Endothelial cell of umbilical vein (primary cell): Measurements from ENCODE around the gene CCDC38. TPM values are rescaled to one million over a fixed set of nuclear protein-coding genes. Genes with fewer than 3 reads are reported as not detected.

Experiments used
- BruUV-seq: library from RNA; stranded (reverse); fragments of 400-500 nt; replicated peaks from 2 replicates; lab custom pipeline; 2021; lab: Mats Ljungman, UMichigan
- CTCF ChIA-PET: fragments of 300-600, 350-600 bp; sonication (Branson Sonifier 250); formaldehyde crosslinking; loops from one replicate; lab custom pipeline; 2021; ENCODE audit warnings: antibody characterized with exemption, inconsistent platforms; lab: Charles Lee
- POLR2A ChIA-PET: fragments of 300-600, 350-600 bp; sonication (Branson Sonifier 250); formaldehyde crosslinking; loops from one replicate; lab custom pipeline; 2021; ENCODE audit warnings: antibody characterized with exemption, inconsistent platforms; lab: Charles Lee
- DNase-seq: peaks from one replicate; pipeline ENCODE4 v3.0.0-alpha.2; 2011; ENCODE audit warnings: low read depth, low spot score
- FAIRE-seq: peaks from 2 replicates; lab custom pipeline; 2011; peaks lifted over from hg19 to GRCh38; lab: Jason Lieb, UNC
- H2AFZ ChIP-seq: 2 replicates; pipeline ENCODE4 v1.6.0; 2012; ENCODE audit warnings: low read depth, low read length, control low read depth, inconsistent platforms
- H3K27ac ChIP-seq: 2 replicates; pipeline ENCODE4 v1.5.1; 2011; ENCODE audit warnings: low read depth, mild to moderate bottlenecking, control low read depth, low read length, moderate library complexity; ENCODE audit not compliant: insufficient read depth
- H3K27me3 ChIP-seq, 2 experiments: 2 replicates each; pipeline versions ENCODE4 v1.6.0 to v1.6.1; 2011; ENCODE audit warnings: low read length in 2 of 2, mixed read lengths in 1 of 2; ENCODE audit not compliant: control insufficient read depth in 2 of 2, insufficient read depth in 2 of 2
- H3K36me3 ChIP-seq, 2 experiments: 2 replicates in 1 of 2; 3 replicates in 1 of 2; pipeline ENCODE4 v1.5.1; 2011; ENCODE audit warnings: low read length in 2 of 2, mild to moderate bottlenecking in 1 of 2, moderate library complexity in 1 of 2; ENCODE audit not compliant: control insufficient read depth in 2 of 2, insufficient read depth in 2 of 2; ENCODE audit errors: extremely low read depth in 1 of 2
- H3K4me1 ChIP-seq: 3 replicates; pipeline ENCODE4 v1.5.1; 2011; ENCODE audit warnings: mild to moderate bottlenecking, low read length; ENCODE audit not compliant: control insufficient read depth, insufficient read depth; ENCODE audit errors: extremely low read depth
- H3K4me2 ChIP-seq: 2 replicates; pipeline ENCODE4 v1.6.1; 2011; ENCODE audit warnings: low read length, control low read depth, mixed read lengths; ENCODE audit not compliant: insufficient read depth
- H3K4me3 ChIP-seq, 3 experiments: fragments of 200-600 bp in 1 of 3; sonication (generic), shearing (Covaris generic) in 1 of 3; replicated peaks in 1 of 3; 2 replicates each; pipeline ENCODE4 v1.5.1; 2011 to 2016; ENCODE audit warnings: control low read depth in 3 of 3, low read length in 3 of 3, mild to moderate bottlenecking in 2 of 3, inconsistent platforms in 1 of 3, low read depth in 1 of 3, moderate library complexity in 1 of 3; ENCODE audit not compliant: insufficient read depth in 1 of 3
- H3K79me2 ChIP-seq: 2 replicates; pipeline ENCODE4 v1.6.0; 2012; ENCODE audit warnings: low read length, inconsistent platforms; ENCODE audit not compliant: control insufficient read depth, insufficient read depth
- H3K9ac ChIP-seq: replicated peaks from 2 replicates; pipeline ENCODE3; 2011; ENCODE audit warnings: low read length, control low read depth; ENCODE audit not compliant: insufficient read depth; ENCODE audit errors: extremely low read depth
- H3K9me1 ChIP-seq: replicated peaks from 3 replicates; pipeline ENCODE4 v1.6.0; 2011; ENCODE audit warnings: mild to moderate bottlenecking, low read length; ENCODE audit not compliant: control insufficient read depth, insufficient read depth; ENCODE audit errors: extremely low read depth
- H3K9me3 ChIP-seq: replicated peaks from 2 replicates; pipeline ENCODE4 v1.5.1; 2012; ENCODE audit warnings: low read length, inconsistent platforms; ENCODE audit not compliant: control insufficient read depth, insufficient read depth
- H4K20me1 ChIP-seq: replicated peaks from 2 replicates; pipeline ENCODE3; 2011; ENCODE audit warnings: mild to moderate bottlenecking, low read length; ENCODE audit not compliant: control insufficient read depth, insufficient read depth; ENCODE audit errors: extremely low read depth
- CTCF ChIP-seq, 2 donors: IDR thresholded peaks; 1 replicate in 1 of 2; 2 replicates in 1 of 2; pipeline ENCODE4 v1.5.1; 2011; ENCODE audit warnings: low read length in 2 of 2, mild to moderate bottlenecking in 2 of 2, moderate library complexity in 2 of 2, control low read depth in 1 of 2, inconsistent platforms in 1 of 2, low read depth in 1 of 2; ENCODE audit not compliant: insufficient read depth in 1 of 2; ENCODE audit errors: extremely low read depth in 1 of 2
- EZH2 ChIP-seq: IDR thresholded peaks from 2 replicates; pipeline ENCODE4 v1.6.1; 2012; ENCODE audit warnings: borderline replicate concordance, low read depth, mild to moderate bottlenecking, moderate library complexity, low read length, inconsistent platforms; ENCODE audit not compliant: severe bottlenecking
- GATA2 ChIP-seq: IDR thresholded peaks from 2 replicates; pipeline ENCODE4 v1.7.0; 2011; ENCODE audit warnings: low read depth, mild to moderate bottlenecking, moderate library complexity, mixed read lengths, low read length; ENCODE audit not compliant: insufficient read length, insufficient read depth
- POLR2A ChIP-seq: IDR thresholded peaks from 2 replicates; pipeline ENCODE4 v1.6.1; 2012; ENCODE audit warnings: low read depth, mild to moderate bottlenecking, control low read depth, low read length
- POLR2AphosphoS5 ChIP-seq: IDR thresholded peaks from 2 replicates; pipeline ENCODE4 v1.6.1; 2012; ENCODE audit warnings: low read depth, mild to moderate bottlenecking, control low read depth, low read length, moderate library complexity; ENCODE audit not compliant: insufficient read depth
- dilution Hi-C: fragments of 300-500 bp; cut with MboI; formaldehyde crosslinking; loops from one replicate; pipeline ENCODE4 v1.15.0; 2019; ENCODE audit warnings: low sequenced_read_pairs; ENCODE audit not compliant: extremely low pct_ligation_motif_present
- intact Hi-C: fragments of 100-400 bp; cut with micrococcal nuclease; formaldehyde crosslinking; loops from one replicate; pipeline ENCODE4 v1.10.0; 2022
- polyA plus RNA-seq, 4 experiments: library from polyadenylated mRNA; depleted of rRNA in 3 of 4; stranded (reverse) in 3 of 4; unstranded in 1 of 4; fragments of >200 nt; gene quantifications; 2 replicates each; pipeline versions ENCODE4 v1.2.1 to v1.2.3, GENCODE V29; 2011 to 2012; ENCODE audit warnings: missing spikeins in 1 of 4
- total RNA-seq: library from RNA; stranded (reverse); gene quantifications from 2 replicates; pipeline ENCODE4 v1.2.3, GENCODE V29; 2021
- TF ChIP-seq, protein P1 (sequence below): IDR thresholded peaks from 2 replicates; pipeline ENCODE4 v1.6.1; 2011; ENCODE audit not compliant: insufficient read depth, insufficient read length

CCDC38 gene
- total and polyA plus RNA-seq, 2 donors (not counting 3 experiments of a cell fraction or from before 2014, with no cell fraction given): not detected

- no TSS peak for BruUV-seq
These were observed 90.8 kb downstream of the CCDC38 start for GRCh38 chr12:95851606-95852005.

More at GRCh38 chr12:95851606-95852005, 90.8 kb downstream of the CCDC38 start:
- dilution Hi-C loops: no loop called here
- no peaks in the 10 kb centered on the region for H3K36me3 ChIP-seq
- no peaks in the 10 kb centered on the region for H3K9me1 ChIP-seq
- H3K79me2 ChIP-seq: no peaks in the 10 kb centered on the region
- no peak for DNase-seq
- no peak for FAIRE-seq
- intact Hi-C loops: no loop called here
- CTCF ChIA-PET: interaction anchor here (1.2 to 5.0 kb wide), 2 partner anchors 26 to 269 kb away, joined by 4 to 33 read pairs; no protein-coding TSS in a partner anchor
- H3K9ac ChIP-seq: no peak overlapping the region
- H3K27me3 ChIP-seq: peaks cover 4% of the 10 kb centered on the region in 2 experiments
- no peaks in the 10 kb centered on the region for H3K9me3 ChIP-seq
- no peak overlapping the region for H3K4me2 ChIP-seq
- H3K27ac ChIP-seq: no peak overlapping the region
- no peak overlapping the region for H3K4me3 ChIP-seq
- no peaks in the 10 kb centered on the region for H4K20me1 ChIP-seq
- POLR2A ChIA-PET: no interaction called here
- no peak overlapping the region for H2AFZ ChIP-seq
- TF ChIP-seq CTCF (IDR thresholded peaks at IDR 0.05; ENCODE audit: extremely low read depth in 1 of 2, insufficient read depth in 1 of 2, low read depth in 1 of 2, low read length in 2 of 2) (no peak), EZH2 (no peak), GATA2 (no peak), POLR2AphosphoS5 (no peak), POLR2A (no peak)
- TF ChIP-seq, protein P1, sequence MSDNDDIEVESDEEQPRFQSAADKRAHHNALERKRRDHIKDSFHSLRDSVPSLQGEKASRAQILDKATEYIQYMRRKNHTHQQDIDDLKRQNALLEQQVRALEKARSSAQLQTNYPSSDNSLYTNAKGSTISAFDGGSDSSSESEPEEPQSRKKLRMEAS: no peak
- no peaks in the 10 kb centered on the region for H3K4me1 ChIP-seq
